Measurements from ENCODE around the gene SLC2A5.
A peak's percentile ranks its signal among the peaks of the same experiment; 100 is the strongest.

The SLC2A5 gene

GRCh38 chr1:9018333-9018732 lies 51.1 kb downstream of the SLC2A5 start:
- Histone ChIP-seq H3K4me2 (peak overlapping the region in 9 of 11 experiments; percentile 9 to 87 (median 72); a peak in 16 of 22 replicates), H3K27me3 (peaks cover 0 to 10% (median 0%) of the 10 kb centered on the region in 11 experiments; a peak in 3 of 22 replicates), H3K4me1 (peaks cover 9 to 84% (median 73%) of the 10 kb centered on the region in 10 experiments; a peak in 18 of 20 replicates), H3K9ac (peak overlapping the region in 1 of 11 experiments; percentile 2; a peak in 1 of 22 replicates), H3K36me3 (no peaks in the 10 kb centered on the region), H4K20me1 (no peaks in the 10 kb centered on the region), H3K4me3 (no peak overlapping the region), H3K27ac (no peak overlapping the region), H3K9me3 (replicated peaks in 1 of 11) (no peaks in the 10 kb centered on the region)
- no peak for TF ChIP-seq Cebpa-rat (IDR thresholded peaks at IDR 0.05)

GRCh38 chr1:9016455-9016854 lies 53.0 kb downstream of the SLC2A5 start:
- H3K9ac ChIP-seq, result no peak overlapping the region
- H3K4me1 ChIP-seq, result peaks cover 19 to 91% (median 80%) of the 10 kb centered on the region in 10 experiments
- H3K4me3 ChIP-seq, result no peak overlapping the region
- H3K27ac ChIP-seq, result no peak overlapping the region
- no peaks in the 10 kb centered on the region for H4K20me1 ChIP-seq
- peaks cover 0 to 10% (median 0%) of the 10 kb centered on the region in 11 experiments; a peak in 3 of 22 replicates for H3K27me3 ChIP-seq
- TF ChIP-seq Cebpa-rat (IDR thresholded peaks at IDR 0.05), result no peak
- no peaks in the 10 kb centered on the region for H3K9me3 ChIP-seq (replicated peaks in 1 of 11)
- peak overlapping the region in 9 of 11 experiments; percentile 28 to 87 (median 62); a peak in 16 of 22 replicates for H3K4me2 ChIP-seq
- no peaks in the 10 kb centered on the region for H3K36me3 ChIP-seq

GRCh38 chr1:9014475-9015375 lies 54.7 kb downstream of the SLC2A5 start:
- H3K36me3 ChIP-seq, result no peaks in the 10 kb centered on the region
- no peaks in the 10 kb centered on the region for H4K20me1 ChIP-seq
- H3K4me2 ChIP-seq, result peak overlapping the region in 10 of 11 experiments; percentile 28 to 87 (median 62); a peak in 17 of 22 replicates
- TF ChIP-seq Cebpa-rat (IDR thresholded peaks at IDR 0.05), result no peak
- no peak overlapping the region for H3K27ac ChIP-seq
- peaks cover 0 to 10% (median 0%) of the 10 kb centered on the region in 11 experiments; a peak in 3 of 22 replicates for H3K27me3 ChIP-seq
- no peak overlapping the region for H3K4me3 ChIP-seq
- no peak overlapping the region for H3K9ac ChIP-seq
- H3K4me1 ChIP-seq, result peaks cover 33 to 91% (median 80%) of the 10 kb centered on the region in 10 experiments
- H3K9me3 ChIP-seq (replicated peaks in 1 of 11), result no peaks in the 10 kb centered on the region

GRCh38 chr1:9013819-9014218 lies 55.6 kb downstream of the SLC2A5 start:
- Histone ChIP-seq H3K27me3 (peaks cover 0 to 10% (median 0%) of the 10 kb centered on the region in 11 experiments; a peak in 3 of 22 replicates), H4K20me1 (no peaks in the 10 kb centered on the region), H3K4me3 (no peak overlapping the region), H3K27ac (no peak overlapping the region), H3K9me3 (replicated peaks in 1 of 11) (no peaks in the 10 kb centered on the region), H3K4me2 (peak overlapping the region in 6 of 11 experiments; percentile 9 to 87 (median 70); a peak in 4 of 22 replicates), H3K36me3 (no peaks in the 10 kb centered on the region), H3K4me1 (peaks cover 34 to 91% (median 74%) of the 10 kb centered on the region in 10 experiments), H3K9ac (no peak overlapping the region)
- no peak for TF ChIP-seq Cebpa-rat (IDR thresholded peaks at IDR 0.05)

- Histone ChIP-seq H3K4me3 (no peak overlapping the region; a peak in 1 of 20 replicates), H3K4me2 (peak overlapping the region; percentile 72 to 86 (median 77)), H3K9ac (peak overlapping the region in 3 of 11 experiments; percentile 1 to 44 (median 3); a peak in 3 of 22 replicates), H3K9me3 (replicated peaks in 1 of 11) (no peaks in the 10 kb centered on the region), H3K27ac (peak overlapping the region in 2 of 11 experiments; percentile 3 to 39; a peak in 2 of 22 replicates), H4K20me1 (peaks cover 0 to 5% (median 0%) of the 10 kb centered on the region in 11 experiments; a peak in 1 of 22 replicates), H3K36me3 (no peaks in the 10 kb centered on the region), H3K4me1 (peaks cover 52 to 84% (median 70%) of the 10 kb centered on the region in 10 experiments), H3K27me3 (peaks cover 0 to 5% (median 0%) of the 10 kb centered on the region in 11 experiments; a peak in 3 of 22 replicates)
- no peak for TF ChIP-seq Cebpa-rat (IDR thresholded peaks at IDR 0.05)
These were observed 58.6 kb downstream of the SLC2A5 start for GRCh38 chr1:9010781-9011323.

- no peak overlapping the region for H3K27ac ChIP-seq
These were observed 59.7 kb downstream of the SLC2A5 start for GRCh38 chr1:9009438-9010370.

GRCh38 chr1:9008236-9008635 lies 61.2 kb downstream of the SLC2A5 start:
- no peak for TF ChIP-seq Cebpa-rat (IDR thresholded peaks at IDR 0.05)
- H3K36me3 ChIP-seq, result no peaks in the 10 kb centered on the region
- no peaks in the 10 kb centered on the region for H3K9me3 ChIP-seq (replicated peaks in 1 of 11)
- peak overlapping the region; percentile 68 to 94 (median 87) for H3K4me2 ChIP-seq
- peak overlapping the region in 1 of 10 experiments; percentile 10; a peak in 3 of 20 replicates for H3K4me3 ChIP-seq
- H3K4me1 ChIP-seq, result peaks cover 54 to 79% (median 70%) of the 10 kb centered on the region in 10 experiments
- H3K27ac ChIP-seq, result peak overlapping the region in 4 of 11 experiments; percentile 17 to 36 (median 26); a peak in 1 of 22 replicates
- H3K27me3 ChIP-seq, result no peaks in the 10 kb centered on the region
- H3K9ac ChIP-seq, result peak overlapping the region in 4 of 11 experiments; percentile 29 to 56 (median 46); a peak in 7 of 22 replicates
- H4K20me1 ChIP-seq, result peaks cover 0 to 5% (median 0%) of the 10 kb centered on the region in 11 experiments; a peak in 1 of 22 replicates

More at GRCh38 chr1:9009438-9010370, 59.7 kb downstream of the SLC2A5 start:
- no peak for TF ChIP-seq Cebpa-rat (IDR thresholded peaks at IDR 0.05)
- Histone ChIP-seq H4K20me1 (peaks cover 0 to 5% (median 0%) of the 10 kb centered on the region in 11 experiments; a peak in 1 of 22 replicates), H3K4me1 (peaks cover 49 to 84% (median 66%) of the 10 kb centered on the region in 10 experiments), H3K4me2 (peak overlapping the region in 10 of 11 experiments; percentile 35 to 86 (median 77); a peak in 11 of 22 replicates), H3K36me3 (no peaks in the 10 kb centered on the region), H3K27me3 (no peaks in the 10 kb centered on the region), H3K9me3 (replicated peaks in 1 of 11) (no peaks in the 10 kb centered on the region), H3K4me3 (no peak overlapping the region), H3K9ac (no peak overlapping the region)
